Activated gamma-delta T cell treated with Interleukin-2 at 50 U/mL for 16 hours (primary cell): Measurements from ENCODE around the gene NOX5.

Experiments used
- DNase-seq: peaks from one replicate; pipeline ENCODE4 v3.0.0-alpha.2; 2020

Gene NOX5

GRCh38 chr15:69085325-69086081 is 71.0 kb downstream of the NOX5 start:
- DNase-seq = no peak

GRCh38 chr15:69086427-69087204 is 72.1 kb downstream of the NOX5 start:
- DNase-seq = no peak

DNA sequence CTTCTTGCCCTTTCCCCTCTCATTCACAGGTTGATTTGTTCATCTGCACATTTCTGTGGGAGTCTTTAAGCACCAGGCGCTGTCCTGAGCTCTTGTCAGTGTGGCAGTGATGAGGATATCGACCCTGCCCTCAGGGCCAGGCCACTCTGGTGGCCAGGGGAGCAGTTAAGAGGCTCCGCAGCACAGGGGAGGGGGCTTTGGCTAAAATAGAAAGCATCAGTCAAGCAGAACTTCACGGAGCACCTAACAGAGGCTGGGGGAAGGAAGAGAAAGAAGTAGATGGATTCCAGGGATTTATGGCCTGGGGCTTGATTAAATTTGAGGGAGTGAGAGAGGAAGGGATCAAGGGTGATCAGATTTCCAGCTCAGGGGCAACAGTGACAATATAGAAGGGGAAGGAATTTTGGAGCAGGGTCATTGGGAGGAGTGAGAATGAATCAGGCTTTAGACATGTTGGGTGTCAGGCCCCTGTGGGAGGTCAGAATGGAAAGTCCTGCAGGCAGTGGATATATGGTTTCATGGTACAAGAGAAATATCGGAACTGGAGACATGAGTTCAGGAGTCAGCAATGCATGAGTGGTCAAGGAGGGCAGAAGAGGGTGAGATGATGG is 73.0 kb downstream of the NOX5 start:
- no peak for DNase-seq

DNA sequence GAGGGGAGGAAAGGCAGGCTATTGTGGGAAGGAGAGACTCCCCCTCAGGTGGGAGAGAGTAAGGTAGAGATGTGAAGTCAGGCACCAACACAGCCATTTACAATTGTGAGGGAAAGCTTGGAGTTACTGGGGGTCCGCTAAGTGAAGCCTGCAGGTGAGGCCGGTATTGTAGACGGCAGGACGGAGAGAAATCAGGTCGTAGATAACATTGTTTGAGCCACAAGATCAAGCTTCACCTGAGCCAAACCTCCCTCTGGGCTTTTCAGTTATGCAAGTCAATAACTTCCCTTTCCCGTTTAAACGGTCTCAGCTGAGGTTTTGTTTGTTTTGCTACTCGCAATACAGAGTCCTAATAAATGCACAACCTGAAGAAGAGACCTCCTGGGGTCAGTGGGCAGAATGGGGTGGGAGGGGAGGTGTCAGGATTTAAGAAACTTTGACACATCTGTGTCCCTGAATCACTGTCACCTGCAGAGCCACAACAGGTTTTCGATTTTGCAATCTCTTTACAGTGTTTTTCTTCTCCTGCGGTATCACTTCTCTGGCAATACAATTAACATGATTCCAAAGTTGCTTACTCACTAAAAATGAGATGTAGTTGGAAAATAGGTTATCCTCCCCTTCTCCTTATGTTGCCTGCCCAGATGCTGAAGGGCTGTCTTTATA is 73.9 kb downstream of the NOX5 start:
- DNase-seq = no peak

GRCh38 chr15:69089258-69089657 is 74.8 kb downstream of the NOX5 start:
- DNase-seq = no peak

DNA sequence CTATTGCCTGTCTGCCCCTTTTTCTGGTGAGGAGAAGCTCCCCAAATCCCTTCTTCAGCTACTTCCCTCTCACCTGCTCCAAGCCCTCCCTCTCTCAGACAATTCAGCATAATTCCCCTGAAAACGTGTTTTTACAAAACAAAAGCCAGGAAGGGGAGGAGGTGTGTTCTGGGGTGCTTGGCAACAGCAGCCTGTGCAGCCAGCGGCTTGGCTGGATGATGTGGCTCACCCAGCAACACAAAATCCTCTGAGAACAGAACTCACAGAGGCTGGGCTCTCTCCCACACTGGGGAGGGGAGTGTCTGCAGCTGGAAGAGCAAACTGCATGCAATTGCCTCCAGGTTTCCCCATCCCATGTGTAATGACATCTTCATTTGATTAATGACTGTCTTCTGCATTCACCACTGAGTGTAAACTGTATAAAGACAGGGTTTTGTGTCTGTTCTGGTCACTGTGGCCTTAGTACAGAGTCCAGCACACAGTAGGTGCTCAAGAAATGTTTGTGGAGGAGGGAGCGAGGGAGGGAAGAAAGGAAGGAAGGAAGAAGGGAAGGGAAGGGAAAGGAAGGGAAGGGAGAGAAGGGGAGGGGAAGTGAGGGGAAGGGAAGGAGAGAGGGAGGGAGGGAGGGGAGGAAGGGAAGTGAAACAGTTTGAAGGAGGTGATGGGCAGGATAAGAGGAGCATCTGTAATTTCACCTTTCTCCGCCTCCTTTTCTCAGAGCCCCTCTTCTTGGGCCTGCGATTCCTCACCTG is 75.9 kb downstream of the NOX5 start:
- no peak for DNase-seq

DNA sequence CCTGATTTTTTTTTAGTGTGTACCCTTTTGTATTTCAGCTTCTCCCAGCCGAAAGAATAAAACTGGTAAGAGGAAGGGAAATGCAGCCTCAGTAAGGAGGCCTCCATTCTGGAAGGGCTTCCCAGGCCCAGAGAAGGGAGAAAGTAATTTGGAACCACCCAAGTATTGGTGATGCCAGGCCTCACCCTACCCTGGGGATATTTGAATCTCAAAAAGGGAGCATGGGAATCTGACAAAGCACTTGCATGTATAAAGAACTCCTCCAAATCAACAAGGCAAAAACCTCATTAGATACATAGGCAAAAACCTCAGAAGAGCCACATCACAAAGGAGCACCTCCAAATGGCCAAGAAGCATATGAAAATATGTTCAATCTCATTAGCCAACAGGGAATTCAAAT is 77.2 kb downstream of the NOX5 start:
- DNase-seq = no peak

DNA sequence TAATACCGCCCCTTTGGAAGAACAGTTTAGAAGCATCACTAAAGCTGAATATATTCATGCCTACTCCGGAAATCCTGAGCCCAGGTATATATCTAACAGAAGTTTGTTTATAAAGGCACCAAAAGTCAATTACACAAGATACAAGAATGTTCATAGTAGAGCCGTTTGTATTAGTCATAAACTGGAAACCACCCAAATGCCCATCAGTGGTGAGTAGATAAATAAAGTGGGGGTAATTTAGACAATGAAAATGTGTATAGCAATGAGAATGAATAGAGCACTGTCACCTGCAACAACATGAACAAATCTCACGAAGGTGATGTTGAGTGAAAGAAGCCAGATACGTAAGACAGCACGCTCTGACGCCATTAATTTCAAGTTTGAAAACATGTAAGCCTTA is 77.7 kb downstream of the NOX5 start:
- DNase-seq = no peak

DNA sequence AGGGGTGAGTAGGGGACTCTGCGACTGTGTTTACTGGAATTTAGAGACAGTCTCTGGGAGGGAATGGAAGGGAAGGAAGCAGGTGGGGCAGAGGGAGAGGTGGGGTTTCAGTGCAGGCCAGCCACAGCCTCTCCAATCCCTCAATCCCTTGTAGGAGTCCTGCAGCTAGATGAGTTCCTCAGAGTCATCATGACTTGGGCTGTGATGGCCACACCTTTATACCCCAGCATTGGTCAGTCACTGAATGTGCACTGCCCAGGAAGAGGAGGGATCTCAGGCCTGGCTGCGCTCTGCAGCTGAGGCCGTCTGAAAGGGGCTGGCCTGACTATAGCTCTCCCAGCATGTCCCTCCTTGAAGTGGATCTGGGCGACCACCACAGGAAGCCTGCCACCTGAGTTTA is 78.6 kb downstream of the NOX5 start:
- no peak for DNase-seq

- no peak for DNase-seq
These were observed 79.1 kb downstream of the NOX5 start for GRCh38 chr15:69093614-69094013.

- DNase-seq = no peak
These were observed 79.8 kb downstream of the NOX5 start for GRCh38 chr15:69094124-69094921.

GRCh38 chr15:69095274-69095673 is 80.8 kb downstream of the NOX5 start:
- no peak for DNase-seq

DNA sequence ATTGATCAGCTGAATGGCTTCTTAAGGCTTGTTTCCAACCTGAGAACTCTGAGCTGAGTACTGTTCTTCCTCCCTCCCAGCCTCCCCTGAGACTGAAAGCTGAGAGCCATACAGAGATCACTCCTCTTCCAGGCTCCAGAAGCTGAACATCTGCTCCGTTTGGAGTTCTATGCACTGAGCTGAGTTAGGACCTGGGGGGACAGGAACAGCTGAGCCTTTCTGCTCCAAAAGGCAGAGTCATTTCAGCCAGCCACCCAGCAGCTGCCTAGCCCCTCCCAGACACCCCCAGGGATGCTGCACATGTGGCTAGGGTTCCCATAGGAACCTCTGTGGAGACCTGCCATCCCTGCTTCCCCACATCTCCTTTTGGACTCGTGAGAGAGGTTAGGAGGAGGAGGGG is 81.7 kb downstream of the NOX5 start:
- no peak for DNase-seq

DNA sequence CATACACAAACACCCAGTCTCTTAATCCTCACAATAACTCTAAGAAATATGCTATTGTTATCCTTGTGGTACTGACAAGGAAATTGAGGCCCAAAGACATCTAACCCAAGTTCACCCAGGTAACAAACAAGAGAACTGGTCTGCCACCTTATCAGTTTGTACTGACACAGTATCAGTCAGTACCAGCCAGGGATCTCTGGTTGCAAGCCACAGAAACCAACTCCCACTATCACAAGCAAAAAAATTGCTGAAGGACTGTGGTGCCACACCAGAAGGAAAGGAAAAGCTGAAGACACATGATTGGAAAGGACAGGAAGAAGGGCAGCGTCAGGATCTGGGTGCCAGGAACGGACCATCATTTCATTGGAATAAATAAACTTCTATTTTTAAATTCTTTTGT is 82.1 kb downstream of the NOX5 start:
- DNase-seq = no peak

- DNase-seq = no peak
These were observed 84.3 kb downstream of the NOX5 start for GRCh38 chr15:69098771-69099170.

DNA sequence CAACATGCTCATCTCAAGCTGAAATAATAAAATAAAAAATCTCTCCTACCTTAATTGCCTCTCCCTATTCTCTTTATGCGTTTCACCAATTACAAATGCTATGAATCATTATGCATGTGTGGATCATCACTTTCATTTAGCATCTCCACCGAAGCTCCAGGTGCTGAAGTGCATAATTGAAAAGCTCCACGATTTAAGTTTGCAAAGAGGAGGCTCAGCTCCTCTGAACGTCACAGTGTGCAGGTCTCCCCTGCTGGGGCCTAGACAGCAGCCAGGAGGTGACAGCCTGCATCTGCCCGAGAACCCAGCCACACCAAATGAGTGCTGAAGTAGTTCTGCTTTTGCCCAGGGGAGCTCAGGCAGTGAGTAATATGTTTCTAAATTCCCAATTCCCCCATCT is 85.4 kb downstream of the NOX5 start:
- no peak for DNase-seq

DNA sequence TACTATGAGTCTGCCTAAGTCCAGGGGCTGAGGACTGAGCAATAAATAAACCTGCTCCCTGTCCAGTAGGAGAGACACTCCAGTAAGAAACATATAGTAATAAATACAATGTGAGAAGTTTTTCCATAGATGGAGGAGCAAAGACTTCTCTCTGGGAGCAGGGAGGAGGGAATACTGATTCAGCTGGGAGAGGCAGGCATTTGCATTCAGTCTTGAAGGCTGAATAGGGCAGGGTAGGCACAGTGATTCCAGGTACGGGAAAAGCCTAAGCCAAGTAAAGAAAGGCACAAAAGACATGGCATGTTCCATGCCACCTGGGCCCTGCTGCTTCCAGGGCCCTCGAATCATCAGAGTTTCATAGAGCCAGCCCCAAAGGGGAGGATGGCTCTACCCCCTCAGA is 86.3 kb downstream of the NOX5 start:
- DNase-seq = no peak

DNA sequence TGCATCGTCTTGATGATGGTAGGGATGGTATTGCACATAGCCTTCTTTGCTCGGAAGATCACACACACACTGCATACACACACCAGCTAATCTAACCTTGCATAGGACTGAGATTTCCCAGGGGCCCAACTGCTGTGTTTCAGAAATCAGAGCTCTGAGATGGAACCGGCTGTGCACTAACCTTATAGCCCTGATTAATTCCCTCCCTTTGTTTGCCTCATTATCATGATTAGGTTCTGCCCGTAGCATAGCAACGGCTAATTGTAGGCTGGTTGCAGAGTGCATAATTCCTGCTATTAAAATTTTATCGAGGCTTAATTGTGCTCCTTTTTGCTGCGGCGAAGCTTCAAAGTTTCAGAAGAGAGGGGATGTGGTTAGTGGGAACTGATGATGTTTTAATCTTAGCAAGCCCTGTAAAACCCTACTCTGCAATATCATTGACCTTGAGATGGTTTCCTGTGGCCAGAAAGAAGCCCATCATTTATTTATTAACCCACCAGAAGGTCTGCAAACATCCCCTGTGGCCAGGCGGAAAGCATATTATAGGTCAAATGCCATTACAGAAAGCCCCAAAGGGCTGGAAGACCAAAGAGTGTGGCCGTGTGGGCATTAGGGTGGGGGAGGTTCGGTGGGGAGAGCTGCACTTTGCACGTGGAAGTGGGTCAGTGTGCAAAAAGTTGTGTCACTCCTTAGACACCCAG is 89.7 kb downstream of the NOX5 start:
- no peak for DNase-seq

DNA sequence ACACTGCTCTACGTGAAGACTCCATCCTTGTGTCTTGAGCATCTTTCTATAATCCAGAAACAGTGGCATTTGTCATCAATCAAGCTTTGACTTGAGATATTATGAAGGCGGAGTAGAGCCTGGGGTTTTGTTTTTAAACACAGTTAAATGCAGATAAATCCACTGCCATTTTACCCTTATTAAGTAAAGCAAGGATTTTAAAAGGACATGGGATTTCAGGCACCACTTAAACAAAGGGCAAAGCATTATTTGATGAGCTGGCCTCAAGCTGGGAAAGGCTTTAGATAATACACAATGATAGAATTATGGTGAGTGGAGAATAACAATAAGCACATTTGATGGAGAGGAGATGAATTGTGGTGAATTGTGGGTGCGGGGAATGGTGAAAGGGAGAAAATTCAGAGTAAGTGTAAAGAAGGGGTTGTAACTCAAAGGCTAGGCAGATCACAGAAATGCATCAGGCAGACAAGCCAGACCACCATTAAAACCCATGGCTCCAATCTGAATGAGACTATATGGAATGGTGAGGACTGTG is 91.0 kb downstream of the NOX5 start:
- no peak for DNase-seq

DNA sequence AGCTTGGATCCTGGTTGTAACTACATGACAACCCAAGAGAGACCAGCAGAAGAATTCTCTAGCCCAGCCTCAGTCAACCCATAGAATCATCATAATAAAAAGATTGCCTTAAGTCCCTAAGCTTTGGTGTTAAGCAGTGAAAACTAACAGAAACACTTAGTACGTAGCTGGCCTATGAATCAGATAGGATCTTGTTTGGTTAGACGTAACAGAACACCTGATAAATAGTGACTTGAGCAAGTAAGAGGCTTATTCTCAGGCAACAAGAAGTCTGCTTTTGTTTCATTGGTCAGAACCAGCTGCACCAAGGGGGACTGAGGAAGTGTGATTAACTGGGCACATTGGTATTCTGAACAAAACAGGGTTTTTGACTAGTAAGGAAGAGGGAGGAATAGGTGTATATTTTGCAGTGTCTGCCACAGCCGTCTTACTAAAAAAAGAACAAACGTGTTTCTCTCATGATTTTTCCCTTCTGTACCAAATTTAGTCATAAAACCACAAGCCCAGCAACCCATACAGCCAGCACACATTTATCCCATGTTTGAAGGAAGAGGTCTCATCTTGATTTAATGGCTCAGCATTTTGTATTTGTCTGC is 92.6 kb downstream of the NOX5 start:
- DNase-seq = no peak
